GM19463 (cell line): Measurements from ENCODE around the gene DOCK7.

Experiments used
- ATAC-seq: cut with Tn5 transposase; IDR thresholded peaks from one replicate; pipeline ENCODE4 v1.9.1; 2021; ENCODE audit warnings: mild to moderate bottlenecking, moderate library complexity; ENCODE audit not compliant: unreplicated experiment

The DOCK7 gene

DNA sequence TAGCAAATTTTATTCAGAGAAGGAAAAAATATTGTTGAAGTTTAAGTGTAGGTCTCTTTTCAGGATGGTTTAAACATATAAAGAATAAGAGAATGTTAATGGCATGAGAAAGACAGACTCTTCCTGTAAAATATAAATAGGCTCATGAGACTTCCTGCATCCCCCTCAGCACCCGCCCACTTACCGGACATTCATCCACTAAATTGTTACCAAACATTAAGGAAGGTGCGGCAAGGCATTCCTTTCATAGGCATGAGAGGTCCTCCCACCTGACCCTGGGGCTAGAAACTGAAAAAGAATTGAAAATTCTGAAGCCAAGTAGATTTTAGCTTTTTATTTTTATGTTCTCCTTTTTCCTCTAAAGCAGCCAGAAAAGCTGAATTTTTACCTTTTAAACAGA is 261.9 kb downstream of the DOCK7 start:
- no peak for ATAC-seq

DNA sequence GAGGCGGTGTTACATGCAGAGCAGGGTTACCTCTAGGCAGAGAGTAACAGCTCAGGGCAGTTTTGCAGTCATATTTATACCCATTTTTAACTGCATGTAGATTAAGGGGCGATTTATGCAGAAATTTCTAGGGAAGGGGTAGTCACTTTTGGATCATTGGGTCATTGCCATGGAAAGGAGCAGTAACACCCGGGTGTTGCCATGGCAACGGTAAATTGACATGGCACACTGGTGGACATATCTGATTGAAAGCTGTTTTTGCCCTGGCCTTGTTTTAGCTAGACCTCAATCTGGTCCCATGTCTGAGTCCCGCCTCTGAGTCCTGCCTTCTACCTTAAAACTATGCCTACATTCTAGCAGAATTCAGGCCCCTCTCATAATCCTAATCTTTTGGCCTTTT is 263.1 kb downstream of the DOCK7 start:
- ATAC-seq: no peak

DNA sequence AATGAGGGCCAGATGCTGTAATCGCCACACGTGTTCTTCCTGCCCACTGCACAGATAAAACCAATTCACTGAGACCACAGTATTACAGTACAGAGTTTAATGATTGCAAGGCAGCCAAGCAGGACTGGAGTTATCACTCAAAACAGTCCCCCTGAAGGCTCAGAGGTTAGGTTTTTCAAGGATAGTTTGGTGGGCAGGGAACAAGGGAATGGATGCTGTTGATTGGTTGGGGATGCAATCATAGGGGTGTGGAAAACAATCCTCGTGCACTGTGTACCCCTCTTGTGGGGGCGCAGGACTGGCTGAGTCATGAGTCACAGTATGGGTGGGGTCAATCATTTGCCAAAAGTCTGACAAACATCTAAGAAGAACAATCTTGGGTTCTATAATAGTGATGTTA is 263.8 kb downstream of the DOCK7 start:
- ATAC-seq: no peak

DNA sequence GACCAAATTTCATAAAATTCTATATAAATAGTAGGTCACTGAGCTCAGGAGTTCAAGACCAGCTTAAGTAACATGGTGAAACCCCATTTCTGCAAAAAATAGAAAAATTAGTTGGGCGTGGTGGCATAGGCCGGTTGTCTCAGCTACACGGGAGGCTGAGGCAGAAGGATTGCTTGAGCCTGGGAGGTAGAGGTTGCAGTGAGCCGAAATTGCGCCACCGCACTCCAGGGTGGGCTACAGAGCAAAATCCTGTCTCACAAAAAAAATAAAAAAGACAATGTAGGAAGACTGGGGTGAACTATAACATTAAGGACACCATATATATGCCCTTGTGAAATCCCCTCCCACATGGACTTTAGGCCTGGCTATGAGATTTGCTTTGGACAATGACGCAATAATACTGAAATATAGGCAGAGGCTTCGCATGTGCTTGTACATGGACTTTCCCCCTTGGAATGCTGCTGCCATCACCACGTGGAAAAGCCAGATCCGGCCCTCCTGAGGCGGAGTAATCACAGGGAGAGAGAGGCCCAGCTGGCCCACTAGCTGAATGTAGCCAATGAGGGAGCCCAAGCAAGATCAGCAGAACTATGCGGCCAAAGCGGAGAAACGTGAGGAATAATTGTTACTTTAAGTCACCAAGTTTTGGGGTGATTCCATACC is 264.5 kb downstream of the DOCK7 start:
- no peak for ATAC-seq

DNA sequence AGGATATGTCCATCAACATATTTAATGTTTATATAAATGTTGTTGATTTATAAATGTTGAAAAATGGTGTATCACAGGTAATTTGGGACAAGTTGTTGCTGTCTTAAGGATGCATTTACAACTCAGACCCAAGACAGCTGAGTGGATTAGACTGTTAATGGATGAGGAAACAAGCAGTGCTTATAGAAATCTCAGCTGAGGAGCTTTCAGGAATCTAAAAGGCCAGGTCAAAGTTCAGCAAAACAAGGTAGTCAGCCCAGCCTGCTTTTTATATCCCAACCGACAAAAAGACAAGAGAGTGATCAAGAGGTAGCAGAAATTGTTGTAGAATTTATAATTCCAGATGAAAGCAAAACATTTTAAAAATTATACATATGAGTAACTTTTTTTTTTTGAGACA is 268.0 kb downstream of the DOCK7 start:
- no peak for ATAC-seq

DNA sequence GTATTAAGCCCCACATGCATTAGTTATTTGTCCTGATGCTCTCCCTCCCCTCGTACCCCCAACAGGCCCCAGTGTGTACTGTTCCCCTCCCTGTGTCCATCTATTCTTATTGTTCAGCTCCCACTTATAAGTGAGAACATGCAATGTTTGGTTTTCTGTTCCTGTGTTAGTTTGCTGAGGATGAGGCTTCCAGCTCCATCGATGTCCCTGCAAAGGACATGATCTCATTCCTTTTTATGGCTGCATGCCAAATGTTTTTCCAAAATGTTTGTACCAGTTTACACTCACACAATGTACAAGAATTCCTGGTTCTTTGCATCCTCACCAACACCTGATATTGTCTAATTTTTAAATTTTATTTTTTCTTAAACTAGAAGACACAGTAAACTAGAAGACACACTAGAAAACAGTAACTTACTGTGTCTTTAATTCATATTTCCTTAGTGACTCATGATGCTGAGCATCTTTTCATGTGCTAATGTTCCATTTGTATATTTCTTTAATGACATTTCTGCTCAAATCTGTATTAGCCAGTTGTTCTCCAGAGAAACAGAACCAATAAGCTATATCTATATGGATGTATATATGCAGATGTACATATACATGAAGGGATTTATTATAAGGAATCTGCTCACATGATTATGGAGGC is 270.7 kb downstream of the DOCK7 start:
- ATAC-seq: no peak

DNA sequence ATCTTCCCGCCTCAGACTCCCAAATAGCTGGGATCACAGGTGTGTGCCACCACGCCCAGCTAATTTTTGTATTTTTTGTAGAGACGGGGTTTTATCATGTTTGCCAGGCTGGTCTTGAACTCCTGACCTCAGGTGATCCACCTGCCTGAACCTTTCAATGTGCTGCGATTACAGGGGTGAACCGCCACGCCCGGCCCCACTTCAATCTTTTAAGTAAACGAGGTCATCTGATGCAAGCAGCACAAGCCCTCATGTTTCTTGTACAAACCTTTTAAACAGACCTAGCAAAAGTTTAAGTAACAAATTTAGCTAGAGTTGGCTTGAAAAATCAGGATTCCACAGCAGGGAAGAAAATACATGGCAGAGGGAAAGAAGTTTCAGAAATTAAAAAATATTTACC is 272.5 kb downstream of the DOCK7 start:
- ATAC-seq: no peak

DNA sequence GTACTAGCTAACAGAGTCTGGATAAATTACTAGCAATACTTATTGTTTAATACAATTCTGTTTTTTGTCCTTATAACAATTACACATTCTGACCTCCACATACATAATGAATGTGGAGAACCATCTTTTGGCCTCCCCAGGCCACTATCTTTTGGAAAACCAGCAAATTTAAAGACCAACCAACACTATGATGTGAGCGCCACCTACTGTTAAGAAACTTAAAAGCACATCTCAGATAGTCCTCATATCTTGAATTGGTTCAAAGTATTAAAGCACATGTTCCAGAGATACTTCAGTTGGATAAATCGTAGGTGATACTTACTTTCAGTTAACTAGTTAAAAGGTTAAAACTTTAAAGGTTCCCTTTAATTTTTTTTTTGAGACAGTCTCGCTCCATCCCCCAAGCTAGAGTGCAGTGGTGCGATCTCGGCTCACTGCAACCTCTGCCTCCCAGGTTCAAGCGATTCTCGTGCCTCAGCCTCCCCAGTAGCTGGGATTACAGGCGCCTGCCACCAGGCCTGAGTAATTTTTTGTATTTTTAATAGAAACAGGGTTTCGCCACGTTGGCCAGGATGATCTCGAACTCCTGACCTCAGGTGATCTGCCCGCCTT is 280.7 kb downstream of the DOCK7 start:
- ATAC-seq: no peak

DNA sequence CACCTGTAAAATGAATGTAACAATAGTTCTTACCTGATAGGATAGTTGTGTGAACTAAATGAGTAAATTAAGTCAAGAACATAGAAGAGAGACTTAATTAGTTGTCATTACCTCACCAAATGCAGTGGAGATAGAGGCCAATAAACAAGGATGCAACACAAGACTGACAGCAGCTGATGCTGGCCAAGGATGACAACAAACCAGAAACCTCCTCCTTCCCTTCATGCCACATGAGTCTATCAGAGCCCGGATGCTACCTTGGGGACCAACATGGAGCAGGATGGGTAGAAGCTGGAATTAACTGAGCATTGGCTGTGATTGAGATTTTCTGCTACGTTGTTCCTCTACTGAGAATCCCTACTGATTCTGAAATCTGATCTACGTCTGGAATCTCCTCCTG is 281.6 kb downstream of the DOCK7 start:
- no peak for ATAC-seq

DNA sequence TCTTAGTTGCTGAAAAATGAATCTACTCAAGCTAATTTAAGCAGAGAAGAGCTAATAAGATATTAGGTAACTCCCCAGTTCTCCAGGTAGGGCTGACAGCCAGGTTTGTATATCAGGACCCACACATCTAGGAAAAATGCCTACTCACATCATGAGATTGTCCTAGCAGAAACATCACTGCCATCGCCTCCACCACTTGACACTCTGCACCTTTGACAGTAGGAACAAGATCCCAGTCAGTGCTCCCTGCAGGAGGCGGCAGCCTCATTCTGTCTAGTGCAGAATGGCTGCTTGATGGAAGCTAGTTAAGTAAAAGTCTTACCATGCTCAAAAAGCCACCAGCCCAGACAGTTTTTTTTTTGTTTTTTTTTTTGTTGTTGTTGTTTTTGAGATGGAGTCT is 282.9 kb downstream of the DOCK7 start:
- ATAC-seq: no peak
